ENCODE measurements around the gene PMFBP1.
A peak's percentile ranks its signal among the peaks of the same experiment; 100 is the strongest.

PMFBP1 gene

DNA sequence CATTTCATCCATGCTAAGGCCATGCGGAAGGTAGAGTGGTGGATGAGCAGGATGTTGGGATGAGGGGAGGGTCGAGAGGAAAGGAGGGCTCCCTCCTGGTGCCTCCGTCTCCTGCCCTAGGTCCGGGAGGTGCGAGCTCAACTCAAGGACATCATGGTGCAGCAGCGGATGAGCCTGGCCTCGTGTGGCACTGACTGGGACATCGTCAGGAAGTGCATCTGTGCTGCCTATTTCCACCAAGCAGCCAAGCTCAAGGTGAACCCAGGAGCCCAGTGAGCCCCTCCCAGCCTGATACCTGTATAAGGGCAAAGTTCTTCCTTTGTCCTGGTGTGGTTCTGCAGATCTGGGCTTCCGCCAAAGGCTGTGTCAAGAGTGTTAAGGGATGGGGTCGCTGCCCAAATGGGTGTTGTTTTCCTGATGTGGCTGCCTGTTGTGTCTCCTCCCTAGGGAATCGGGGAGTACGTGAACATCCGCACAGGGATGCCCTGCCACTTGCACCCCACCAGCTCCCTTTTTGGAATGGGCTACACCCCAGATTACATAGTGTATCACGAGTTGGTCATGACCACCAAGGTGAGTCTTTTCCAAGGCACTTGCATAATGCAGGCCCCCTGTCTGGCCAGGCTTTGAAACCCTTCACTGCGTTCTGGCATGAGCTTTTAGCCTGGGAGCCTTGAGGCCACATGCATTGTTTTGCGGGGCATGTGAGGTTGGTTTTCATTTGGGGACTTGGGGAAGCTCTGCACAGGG is 63.4 kb downstream of the PMFBP1 start:
- Histone ChIP-seq H4K91ac (ENCODE audit: low read depth, low read length) (no peak overlapping the region), H3K4ac (ENCODE audit: low read depth, low read length) (no peak overlapping the region), H3K79me1 (ENCODE audit: low read length) (no peaks in the 10 kb centered on the region), H4K8ac (ENCODE audit: low read depth, low read length) (no peak overlapping the region), H4K12ac (ENCODE audit: low read depth, low read length) (no peak overlapping the region), H2BK120ac (ENCODE audit: insufficient read depth, low read length, poor library complexity) (no peak overlapping the region), H3K36me3 (ENCODE audit: control insufficient read depth in 1 of 2, insufficient read depth in 2 of 2, low read length in 2 of 2) (peaks cover 77 to 93% of the 10 kb centered on the region in 2 experiments), H3K4me3 (ENCODE audit: low read depth, low read length) (peak overlapping the region; percentile 10), H3K9ac (ENCODE audit: low read length) (no peak overlapping the region), H3K27me3 (ENCODE audit: insufficient read depth, low read length) (no peaks in the 10 kb centered on the region), H3K4me1 (ENCODE audit: control insufficient read depth in 1 of 2, insufficient read depth in 2 of 2, low read length in 2 of 2) (no peaks in the 10 kb centered on the region), H3K79me2 (ENCODE audit: control insufficient read depth, insufficient read depth, low read length, poor library complexity) (no peaks in the 10 kb centered on the region), H2AK5ac (ENCODE audit: low read length) (no peak overlapping the region), H3K4me2 (ENCODE audit: low read length) (no peak overlapping the region), H2BK12ac (ENCODE audit: low read length) (no peak overlapping the region), H3K14ac (ENCODE audit: low read length) (no peak overlapping the region), H3K27ac (ENCODE audit: low read depth, low read length) (no peak overlapping the region), H3K18ac (ENCODE audit: low read length) (no peak overlapping the region), H3K9me3 (ENCODE audit: insufficient read depth, low read depth, low read length) (peaks cover 5% of the 10 kb centered on the region), H3K23ac (ENCODE audit: low read length) (no peak overlapping the region), H2BK5ac (ENCODE audit: low read depth, low read length, poor library complexity) (no peak overlapping the region), H2AFZ (ENCODE audit: insufficient read depth, low read length, poor library complexity) (no peak overlapping the region)
- WGBS (ENCODE audit: extremely low coverage, insufficient coverage, insufficient read length), result no CpG with 5 or more reads among the region's 16 CpGs
- no peak for DNase-seq

DNA sequence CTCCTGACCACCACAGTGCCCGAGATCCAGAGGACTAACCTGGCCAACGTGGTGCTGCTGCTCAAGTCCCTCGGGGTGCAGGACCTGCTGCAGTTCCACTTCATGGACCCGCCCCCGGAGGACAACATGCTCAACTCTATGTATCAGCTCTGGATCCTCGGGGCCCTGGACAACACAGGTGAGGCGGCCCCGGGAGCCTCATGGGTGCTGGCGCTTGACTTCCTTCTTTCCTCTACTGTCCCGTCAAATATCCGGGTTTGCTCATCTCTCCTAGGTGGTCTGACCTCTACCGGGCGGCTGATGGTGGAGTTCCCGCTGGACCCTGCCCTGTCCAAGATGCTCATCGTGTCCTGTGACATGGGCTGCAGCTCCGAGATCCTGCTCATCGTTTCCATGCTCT is 64.6 kb downstream of the PMFBP1 start:
- H4K91ac ChIP-seq (ENCODE audit: low read depth, low read length), result no peak overlapping the region
- H2BK5ac ChIP-seq (ENCODE audit: low read depth, low read length, poor library complexity), result no peak overlapping the region
- no peak overlapping the region for H3K14ac ChIP-seq (ENCODE audit: low read length)
- H3K9me3 ChIP-seq (ENCODE audit: insufficient read depth, low read depth, low read length), result peaks cover 5% of the 10 kb centered on the region
- no peaks in the 10 kb centered on the region for H3K79me2 ChIP-seq (ENCODE audit: control insufficient read depth, insufficient read depth, low read length, poor library complexity)
- H3K4me3 ChIP-seq (ENCODE audit: low read depth, low read length), result no peak overlapping the region
- H3K4me1 ChIP-seq (ENCODE audit: control insufficient read depth in 1 of 2, insufficient read depth in 2 of 2, low read length in 2 of 2), result no peaks in the 10 kb centered on the region
- no peak overlapping the region for H2BK12ac ChIP-seq (ENCODE audit: low read length)
- H3K27ac ChIP-seq (ENCODE audit: low read depth, low read length), result no peak overlapping the region
- H3K4ac ChIP-seq (ENCODE audit: low read depth, low read length), result no peak overlapping the region
- H4K12ac ChIP-seq (ENCODE audit: low read depth, low read length), result no peak overlapping the region
- H3K36me3 ChIP-seq (ENCODE audit: control insufficient read depth in 1 of 2, insufficient read depth in 2 of 2, low read length in 2 of 2), result peaks cover 81 to 96% of the 10 kb centered on the region in 2 experiments
- no peak overlapping the region for H2BK120ac ChIP-seq (ENCODE audit: insufficient read depth, low read length, poor library complexity)
- no peak overlapping the region for H3K23ac ChIP-seq (ENCODE audit: low read length)
- no peak for DNase-seq
- no CpG with 5 or more reads among the region's 17 CpGs for WGBS (ENCODE audit: extremely low coverage, insufficient coverage, insufficient read length)
- H2AK5ac ChIP-seq (ENCODE audit: low read length), result no peak overlapping the region
- H3K27me3 ChIP-seq (ENCODE audit: insufficient read depth, low read length), result no peaks in the 10 kb centered on the region
- no peak overlapping the region for H3K4me2 ChIP-seq (ENCODE audit: low read length)
- no peak overlapping the region for H2AFZ ChIP-seq (ENCODE audit: insufficient read depth, low read length, poor library complexity)
- H3K79me1 ChIP-seq (ENCODE audit: low read length), result no peaks in the 10 kb centered on the region
- no peak overlapping the region for H3K18ac ChIP-seq (ENCODE audit: low read length)
- no peak overlapping the region for H4K8ac ChIP-seq (ENCODE audit: low read depth, low read length)
- H3K9ac ChIP-seq (ENCODE audit: low read length), result no peak overlapping the region

DNA sequence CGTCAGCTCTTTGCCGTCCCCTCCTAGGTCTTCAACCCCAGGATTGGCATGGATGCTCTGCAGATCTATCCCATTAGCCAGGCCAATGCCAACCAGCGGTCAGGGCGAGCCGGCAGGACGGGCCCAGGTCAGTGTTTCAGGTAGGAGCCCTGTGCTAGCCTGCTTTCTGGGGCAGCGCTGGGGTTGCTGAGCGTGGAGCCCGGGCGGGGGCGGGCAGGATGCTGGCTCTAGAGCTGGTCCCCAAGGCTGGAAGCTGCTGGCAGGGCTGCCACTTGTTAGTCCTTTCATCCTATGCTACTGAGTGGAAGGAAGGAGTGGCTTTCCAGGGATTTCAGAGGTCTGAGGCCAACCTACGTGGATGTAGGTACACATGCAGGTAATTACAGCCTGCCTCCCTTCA is 66.0 kb downstream of the PMFBP1 start:
- Histone ChIP-seq H2BK5ac (ENCODE audit: low read depth, low read length, poor library complexity) (no peak overlapping the region), H2BK120ac (ENCODE audit: insufficient read depth, low read length, poor library complexity) (no peak overlapping the region), H4K91ac (ENCODE audit: low read depth, low read length) (no peak overlapping the region), H2BK12ac (ENCODE audit: low read length) (no peak overlapping the region), H3K79me1 (ENCODE audit: low read length) (no peaks in the 10 kb centered on the region), H3K18ac (ENCODE audit: low read length) (no peak overlapping the region), H3K27me3 (ENCODE audit: insufficient read depth, low read length) (no peaks in the 10 kb centered on the region), H3K9ac (ENCODE audit: low read length) (no peak overlapping the region), H3K4me3 (ENCODE audit: low read depth, low read length) (no peak overlapping the region), H3K4me1 (ENCODE audit: control insufficient read depth in 1 of 2, insufficient read depth in 2 of 2, low read length in 2 of 2) (no peaks in the 10 kb centered on the region), H4K8ac (ENCODE audit: low read depth, low read length) (no peak overlapping the region), H3K79me2 (ENCODE audit: control insufficient read depth, insufficient read depth, low read length, poor library complexity) (no peaks in the 10 kb centered on the region), H2AK5ac (ENCODE audit: low read length) (no peak overlapping the region), H3K4ac (ENCODE audit: low read depth, low read length) (no peak overlapping the region), H3K36me3 (ENCODE audit: control insufficient read depth in 1 of 2, insufficient read depth in 2 of 2, low read length in 2 of 2) (peaks cover 75 to 95% of the 10 kb centered on the region in 2 experiments), H3K9me3 (ENCODE audit: insufficient read depth, low read depth, low read length) (peaks cover 3% of the 10 kb centered on the region), H4K12ac (ENCODE audit: low read depth, low read length) (no peak overlapping the region), H3K14ac (ENCODE audit: low read length) (no peak overlapping the region), H3K4me2 (ENCODE audit: low read length) (no peak overlapping the region), H3K23ac (ENCODE audit: low read length) (no peak overlapping the region), H2AFZ (ENCODE audit: insufficient read depth, low read length, poor library complexity) (no peak overlapping the region), H3K27ac (ENCODE audit: low read depth, low read length) (no peak overlapping the region)
- WGBS (ENCODE audit: extremely low coverage, insufficient coverage, insufficient read length), result no CpG with 5 or more reads among the region's 12 CpGs
- no peak for DNase-seq

DNA sequence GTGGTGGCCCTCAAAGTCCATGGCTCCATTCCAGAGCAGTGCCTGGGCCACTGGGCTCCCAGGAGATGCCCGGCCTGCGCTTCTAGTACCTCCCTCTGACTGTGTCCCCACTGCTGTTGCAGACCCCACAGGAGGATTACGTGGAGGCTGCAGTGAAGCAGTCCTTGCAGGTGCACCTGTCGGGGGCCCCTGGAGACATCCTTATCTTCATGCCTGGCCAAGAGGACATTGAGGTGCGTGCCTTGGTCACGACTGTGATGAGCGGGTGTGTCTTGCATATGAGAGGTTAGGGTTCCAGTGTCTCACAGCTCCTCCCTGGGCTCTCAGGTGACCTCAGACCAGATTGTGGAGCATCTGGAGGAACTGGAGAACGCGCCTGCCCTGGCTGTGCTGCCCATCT is 67.0 kb downstream of the PMFBP1 start:
- Histone ChIP-seq H2BK12ac (ENCODE audit: low read length) (no peak overlapping the region), H4K12ac (ENCODE audit: low read depth, low read length) (no peak overlapping the region), H4K91ac (ENCODE audit: low read depth, low read length) (no peak overlapping the region), H3K79me2 (ENCODE audit: control insufficient read depth, insufficient read depth, low read length, poor library complexity) (no peaks in the 10 kb centered on the region), H3K4ac (ENCODE audit: low read depth, low read length) (no peak overlapping the region), H3K23ac (ENCODE audit: low read length) (no peak overlapping the region), H2BK5ac (ENCODE audit: low read depth, low read length, poor library complexity) (no peak overlapping the region), H2BK120ac (ENCODE audit: insufficient read depth, low read length, poor library complexity) (no peak overlapping the region), H3K27me3 (ENCODE audit: insufficient read depth, low read length) (no peaks in the 10 kb centered on the region), H3K27ac (ENCODE audit: low read depth, low read length) (no peak overlapping the region), H3K9me3 (ENCODE audit: insufficient read depth, low read depth, low read length) (peaks cover 3% of the 10 kb centered on the region), H3K18ac (ENCODE audit: low read length) (no peak overlapping the region), H3K4me2 (ENCODE audit: low read length) (no peak overlapping the region), H3K36me3 (ENCODE audit: control insufficient read depth in 1 of 2, insufficient read depth in 2 of 2, low read length in 2 of 2) (peaks cover 78 to 95% of the 10 kb centered on the region in 2 experiments), H3K79me1 (ENCODE audit: low read length) (no peaks in the 10 kb centered on the region), H3K4me3 (ENCODE audit: low read depth, low read length) (no peak overlapping the region), H2AK5ac (ENCODE audit: low read length) (no peak overlapping the region), H2AFZ (ENCODE audit: insufficient read depth, low read length, poor library complexity) (no peak overlapping the region), H4K8ac (ENCODE audit: low read depth, low read length) (no peak overlapping the region), H3K14ac (ENCODE audit: low read length) (no peak overlapping the region), H3K9ac (ENCODE audit: low read length) (no peak overlapping the region), H3K4me1 (ENCODE audit: control insufficient read depth in 1 of 2, insufficient read depth in 2 of 2, low read length in 2 of 2) (no peaks in the 10 kb centered on the region)
- DNase-seq, result no peak
- WGBS (ENCODE audit: extremely low coverage, insufficient coverage, insufficient read length), result no CpG with 5 or more reads among the region's 9 CpGs
